GM12878 (cell line): ENCODE data around the gene SLC35E1. TPM values are rescaled to one million over a fixed set of nuclear protein-coding genes. Genes with fewer than 3 reads are reported as not detected.

ENCODE experiments used
- BHLHE40 ChIP-seq, 2 experiments: fragments of 450-650 bp in 1 of 2; IDR thresholded peaks; 2 replicates each; pipeline ENCODE4 v1.6.1; 2011 to 2017; ENCODE audit warnings: low read depth in 2 of 2, borderline replicate concordance in 1 of 2, improper control_type of control experiment in 1 of 2, low read length in 1 of 2, mild to moderate bottlenecking in 1 of 2
- ESRRA ChIP-seq: IDR thresholded peaks from 2 replicates; pipeline ENCODE4 v1.6.1; 2012; ENCODE audit warnings: mild to moderate bottlenecking, low read length, improper control_type of control experiment
- IKZF1 ChIP-seq: fragments of 450-650 bp; conservative IDR thresholded peaks from 2 replicates; pipeline ENCODE4 v1.6.1; 2017; ENCODE audit warnings: antibody characterized with exemption, mild to moderate bottlenecking
- IRF5 ChIP-seq: fragments of 450-650 bp; IDR thresholded peaks from 2 replicates; pipeline ENCODE4 v1.6.1; 2017; ENCODE audit warnings: borderline replicate concordance
- MLLT1 ChIP-seq: fragments of 450-650 bp; IDR thresholded peaks from 2 replicates; pipeline ENCODE4 v1.6.1; 2016; ENCODE audit warnings: mild to moderate bottlenecking
- MYC ChIP-seq: IDR thresholded peaks from 2 replicates; pipeline ENCODE4 v1.6.1; 2011; ENCODE audit warnings: mild to moderate bottlenecking, low read length, moderate library complexity, inconsistent platforms; ENCODE audit not compliant: insufficient read depth, insufficient replicate concordance, insufficient read length, severe bottlenecking
- NRF1 ChIP-seq: conservative IDR thresholded peaks from 2 replicates; pipeline ENCODE4 v1.6.1; 2011; ENCODE audit warnings: mild to moderate bottlenecking, low read depth, low read length, improper control_type of control experiment
- POLR2AphosphoS2 ChIP-seq: IDR thresholded peaks from 2 replicates; pipeline ENCODE4 v1.6.1; 2011; ENCODE audit warnings: low read depth, mild to moderate bottlenecking, low read length, improper control_type of control experiment, moderate library complexity
- RB1 ChIP-seq: fragments of 450-650 bp; formaldehyde crosslinking; IDR thresholded peaks from 2 replicates; pipeline ENCODE4 v1.6.1; 2017; ENCODE audit warnings: mild to moderate bottlenecking, borderline replicate concordance
- REST ChIP-seq: IDR thresholded peaks from 2 replicates; pipeline ENCODE4 v1.6.1; 2012; ENCODE audit warnings: mild to moderate bottlenecking, low read depth, low read length
- SIN3A ChIP-seq: IDR thresholded peaks from 2 replicates; pipeline ENCODE4 v1.6.1; 2012; ENCODE audit warnings: low read depth, low read length, improper control_type of control experiment
- SMAD1 ChIP-seq: fragments of 450-650 bp; IDR thresholded peaks from 2 replicates; pipeline ENCODE4 v1.6.1; 2018; ENCODE audit warnings: mild to moderate bottlenecking, low read depth; ENCODE audit not compliant: partially characterized antibody
- SUPT20H ChIP-seq: IDR thresholded peaks from 2 replicates; pipeline ENCODE4 v1.6.1; 2011; ENCODE audit warnings: low read depth, mild to moderate bottlenecking, low read length, moderate library complexity, borderline replicate concordance; ENCODE audit not compliant: control insufficient read depth
- TBL1XR1 ChIP-seq: IDR thresholded peaks from 2 replicates; pipeline ENCODE4 v1.6.1; 2012; ENCODE audit warnings: low read depth, low read length, improper control_type of control experiment
- USF2 ChIP-seq: IDR thresholded peaks from 2 replicates; pipeline ENCODE4 v1.6.1; 2011; ENCODE audit warnings: low read depth, low read length, improper control_type of control experiment, borderline replicate concordance
- ZNF207 ChIP-seq: fragments of 450-650 bp; IDR thresholded peaks from 2 replicates; pipeline ENCODE4 v1.6.1; 2014; ENCODE audit warnings: antibody characterized with exemption, mild to moderate bottlenecking, borderline replicate concordance
- ZNF24 ChIP-seq: fragments of 450-650 bp; IDR thresholded peaks from 2 replicates; pipeline ENCODE4 v1.6.1; 2017; ENCODE audit warnings: antibody characterized with exemption, mild to moderate bottlenecking
- ZNF274 ChIP-seq: IDR thresholded peaks from one replicate; pipeline ENCODE4 v1.8.0; 2011; ENCODE audit not compliant: insufficient read length, insufficient read depth
- polyA plus RNA-seq, 11 experiments: library from polyadenylated mRNA; depleted of rRNA in 4 of 11; unstranded in 6 of 11; stranded (reverse) in 5 of 11; fragments of >200 nt; fragmentation: Nextera tagmentation in 4 of 11; fragmentation: Illumina TruSeq in 1 of 11; extraction: Ambion mirVana in 4 of 11; extraction: Trizol in 1 of 11; gene quantifications; 1 replicate in 1 of 11; 2 replicates in 10 of 11; pipeline versions ENCODE4 v1.2.1 to v1.2.3, GENCODE V29; 2011 to 2016; ENCODE audit warnings: inconsistent platforms in 2 of 11, missing spikeins in 2 of 11, low read depth in 1 of 11
- total RNA-seq, 4 experiments: library from RNA; depleted of rRNA in 3 of 4; stranded (reverse); fragments of >200 nt in 3 of 4; fragmentation: Illumina TruSeq in 1 of 4; extraction: Trizol in 1 of 4; gene quantifications; 2 replicates each; pipeline versions ENCODE4 v1.2.1 to v1.2.3, GENCODE V29; 2013 to 2021

Gene SLC35E1
- total and polyA plus RNA-seq, 10 of the 15 experiments (the other 5 are each of a cell fraction or from before 2014, with no cell fraction given), result 11.3 to 37.7 (median 22.1) TPM

- no peak for TF ChIP-seq REST
- peak; percentile 79; the same call in 1 of the 2 replicates for TF ChIP-seq ZNF207
- TF ChIP-seq ESRRA, result peak; percentile 35; the same call in 1 of the 2 replicates
- no peak for TF ChIP-seq IRF5
- TF ChIP-seq BHLHE40 (IDR thresholded peaks at IDR 0.05; ENCODE audit: borderline replicate concordance in 1 of 2, low read depth in 2 of 2, low read length in 1 of 2), result peak; percentile 93
- peak; percentile 14; the same call in 1 of the 2 replicates for TF ChIP-seq USF2
- TF ChIP-seq RB1, result 0 out of 2 replicates have a peak, but pooled peaks have one; percentile 60
- TF ChIP-seq SMAD1, result peak; percentile 94
- TF ChIP-seq TBL1XR1, result peak; percentile 78; the same call in 1 of the 2 replicates
- no peak for TF ChIP-seq MYC
- peak; percentile 91 for TF ChIP-seq MLLT1
- peak; percentile 97 for TF ChIP-seq POLR2AphosphoS2
- TF ChIP-seq ZNF274, result no peak
- no peak for TF ChIP-seq SUPT20H
- peak; percentile 94 for TF ChIP-seq SIN3A
- peak; percentile 81 for TF ChIP-seq IKZF1
- TF ChIP-seq NRF1, result 0 out of 2 replicates have a peak, but pooled peaks have one; percentile 27
- TF ChIP-seq ZNF24, result no peak
Measured at GRCh38 chr19:16584248-16585093, 12.3 kb upstream of the SLC35E1 start (continued).
